M059J (cell line): ENCODE measurements around the gene SYVN1. TPM values are rescaled to one million over a fixed set of nuclear protein-coding genes. Genes with fewer than 3 reads are reported as not detected.

Experiments used
- DNase-seq: peaks from one replicate; pipeline ENCODE4 v3.0.0-alpha.2; 2012; ENCODE audit warnings: low read depth
- total RNA-seq: library from RNA; depleted of rRNA; stranded (reverse); fragments of >200 nt; shearing (Covaris generic); gene quantifications from 2 replicates; pipeline ENCODE4 v1.2.3, GENCODE V29; 2014; rRNA removed

SYVN1 gene
- total RNA-seq, 1 experiment from 2014 or later: 27.0 TPM

- DNase-seq: no peak
Observed at GRCh38 chr11:65087827-65088226, 46.5 kb downstream of the SYVN1 start.

GRCh38 chr11:65087216-65087615 lies 47.1 kb downstream of the SYVN1 start:
- no peak for DNase-seq

GRCh38 chr11:65086809-65087208 lies 47.5 kb downstream of the SYVN1 start:
- DNase-seq: no peak

- DNase-seq: no peak
Observed at GRCh38 chr11:65085446-65085845, 48.9 kb downstream of the SYVN1 start.

- no peak for DNase-seq
Observed at GRCh38 chr11:65084598-65085375, 49.5 kb downstream of the SYVN1 start.

- DNase-seq: peak; percentile 94
Observed at GRCh38 chr11:65083834-65084597, 50.3 kb downstream of the SYVN1 start, which contains the start of the genes CDCA5 and ZFPL1. CDCA5 (minus strand) TSS chr11:65084040; CDS start chr11:65083978, 62 bp downstream. ZFPL1 (plus strand) TSS chr11:65084222; CDS start chr11:65084699, 477 bp downstream.

GRCh38 chr11:65083134-65083833 lies 51.0 kb downstream of the SYVN1 start:
- DNase-seq: peak; percentile 15

GRCh38 chr11:65078786-65079342 lies 55.5 kb downstream of the SYVN1 start:
- DNase-seq: no peak

- DNase-seq: peak; percentile 47
Observed at GRCh38 chr11:65078151-65078550, 56.2 kb downstream of the SYVN1 start.

GRCh38 chr11:65077451-65077850 lies 56.9 kb downstream of the SYVN1 start:
- peak; percentile 29 for DNase-seq

Other genes starting within 250 kb of the SYVN1 start
- 12.6 and 16.0 TPM in 2 replicates for gene ATG2A, start 217.3 kb downstream of the SYVN1 start, total RNA-seq
- 21.5 and 39.7 TPM in 2 replicates for gene PPP2R5B, start 209.8 kb downstream of the SYVN1 start, total RNA-seq
- not detected in 2 replicates for gene GPHA2, start 198.6 kb downstream of the SYVN1 start, total RNA-seq
- gene MAJIN, start 162.4 kb downstream of the SYVN1 start, total RNA-seq: not detected in 2 replicates
- 5.9 and 6.2 TPM in 2 replicates for gene BATF2, start 137.5 kb downstream of the SYVN1 start, total RNA-seq
- 137 and 169 TPM in 2 replicates for gene ARL2, start 120.4 kb downstream of the SYVN1 start, total RNA-seq
- gene SNX15, start 107.1 kb downstream of the SYVN1 start, total RNA-seq: 17.8 and 18.3 TPM in 2 replicates
- 11.8 and 20.0 TPM in 2 replicates for gene SAC3D1, start 93.3 kb downstream of the SYVN1 start, total RNA-seq
- gene NAALADL1, start 76.0 kb downstream of the SYVN1 start, total RNA-seq: 0.34 TPM in 1 of 2 replicates, not detected in the other
- gene CDCA5, start 50.5 kb downstream of the SYVN1 start, total RNA-seq: 47.9 and 56.8 TPM in 2 replicates
- 83.4 and 96.0 TPM in 2 replicates for gene ZFPL1, start 50.3 kb downstream of the SYVN1 start, total RNA-seq
- gene VPS51, start 38.3 kb downstream of the SYVN1 start, total RNA-seq: 117 and 170 TPM in 2 replicates
- gene TM7SF2, start 22.6 kb downstream of the SYVN1 start, total RNA-seq: 2.1 and 7.0 TPM in 2 replicates
- gene ZNHIT2, start 16.8 kb downstream of the SYVN1 start, total RNA-seq: 13.9 and 17.7 TPM in 2 replicates
- gene FAU, start 12.4 kb downstream of the SYVN1 start, total RNA-seq: 290 and 443 TPM in 2 replicates
- gene MRPL49, start 12.2 kb downstream of the SYVN1 start, total RNA-seq: 68.9 and 87.8 TPM in 2 replicates
- not detected in 2 replicates for gene SPDYC, start 35.7 kb upstream of the SYVN1 start, total RNA-seq
- gene CAPN1, start 47.4 kb upstream of the SYVN1 start, total RNA-seq: 208 and 246 TPM in 2 replicates
- 47.8 and 62.9 TPM in 2 replicates for gene POLA2, start 127.4 kb upstream of the SYVN1 start, total RNA-seq
- gene CDC42EP2, start 180.3 kb upstream of the SYVN1 start, total RNA-seq: 0.07 and 1.6 TPM in 2 replicates
- 31.5 and 43.5 TPM in 2 replicates for gene DPF2, start 199.3 kb upstream of the SYVN1 start, total RNA-seq
- 1.7 TPM in 1 of 2 replicates, not detected in the other for gene TIGD3, start 220.2 kb upstream of the SYVN1 start, total RNA-seq
- 1.1 and 2.5 TPM in 2 replicates for gene SLC25A45, start 248.1 kb upstream of the SYVN1 start, total RNA-seq